ENCODE measurements around the gene ARMC7.
"Not testable (repeated sequence)": the region's sequence is repeated elsewhere in the genome, so short reads cannot be mapped to it uniquely, and the experiment has no call there.

The ARMC7 gene

GRCh38 chr17:75130632-75131277 lies 21.0 kb downstream of the ARMC7 start:
- peak; percentile 45 for DNase-seq

DNA sequence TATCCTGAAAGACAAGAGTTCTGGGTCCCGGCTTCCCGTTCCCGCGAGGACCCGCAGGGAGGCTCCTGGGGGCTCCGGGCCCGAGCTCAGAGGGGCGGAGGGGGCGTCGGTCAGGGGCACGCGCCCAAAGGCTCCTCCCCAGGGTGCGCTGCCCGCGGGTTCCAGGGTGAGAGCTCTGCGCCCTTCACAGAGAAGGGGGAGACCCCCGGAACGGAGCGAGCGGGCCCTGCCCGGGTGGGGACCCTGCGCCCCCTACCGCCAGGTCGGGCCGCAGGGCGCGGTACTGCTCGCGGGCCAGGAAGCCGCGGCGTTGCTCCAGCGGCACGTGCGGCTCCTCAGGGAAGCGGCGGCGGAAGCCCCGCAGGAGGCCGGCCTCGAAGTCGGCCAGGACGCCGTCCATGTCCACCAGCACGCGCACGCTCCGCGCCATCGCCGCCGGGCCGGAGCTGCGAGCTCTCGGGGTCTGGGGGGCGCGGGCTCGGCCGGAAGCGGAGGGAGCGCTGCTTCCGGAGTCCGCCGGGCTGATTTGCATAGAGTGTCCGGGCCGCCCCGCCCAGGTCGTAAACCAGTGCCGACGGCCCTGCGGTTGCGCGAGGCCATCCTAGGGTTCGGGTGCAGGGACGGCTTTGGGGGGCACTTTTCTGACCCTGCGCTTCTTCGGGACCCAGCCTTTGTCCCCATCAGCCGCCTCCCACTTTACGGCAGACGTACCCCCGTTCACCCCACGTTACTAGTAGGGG lies 21.7 kb downstream of the ARMC7 start, which contains the start of gene NT5C:
TSS of gene NT5C (minus strand) at position 465 of the 740 bp plus-strand sequence. CDS start at position 430, 35 bp downstream.
- peak; percentile 72 for DNase-seq

- not testable (repeated sequence) for DNase-seq
Observed at GRCh38 chr17:75132018-75133000, 22.5 kb downstream of the ARMC7 start.

GRCh38 chr17:75133001-75133400 lies 23.2 kb downstream of the ARMC7 start:
- no peak for DNase-seq

DNA sequence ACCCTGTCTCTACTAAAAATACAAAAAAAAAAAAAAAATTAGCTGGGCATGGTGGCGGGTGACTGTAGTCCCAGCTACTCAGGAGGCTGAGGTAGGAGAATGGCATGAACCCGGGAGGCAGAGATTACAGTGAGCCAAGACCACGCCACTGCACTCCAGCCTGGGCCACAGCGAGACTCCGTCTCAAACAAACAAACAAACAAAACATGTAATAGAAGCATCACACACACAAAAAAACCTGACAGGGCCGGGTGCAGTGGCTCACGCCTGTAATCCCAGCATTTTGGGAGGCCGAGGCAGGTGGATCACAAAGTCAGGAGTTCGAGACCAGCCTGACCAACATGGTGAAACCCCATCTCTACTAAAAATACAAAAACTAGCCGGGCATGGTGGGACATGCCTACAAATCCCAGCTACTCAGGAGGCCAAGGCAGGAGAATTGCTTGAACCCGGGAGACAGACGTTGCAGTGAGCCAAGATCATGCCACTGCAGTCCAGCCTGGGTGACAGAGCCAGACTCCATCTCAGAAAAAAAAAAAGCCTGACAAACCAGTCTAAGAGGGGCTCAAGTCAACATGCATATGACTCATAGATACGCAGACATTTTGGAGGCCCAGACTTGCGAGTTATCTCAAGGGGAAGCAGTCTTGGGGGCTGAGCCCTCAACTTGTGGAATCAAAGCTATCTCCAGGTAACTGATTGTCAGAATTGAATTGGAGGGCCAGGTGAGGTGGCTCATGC lies 24.0 kb downstream of the ARMC7 start:
- not testable (repeated sequence) for DNase-seq

DNA sequence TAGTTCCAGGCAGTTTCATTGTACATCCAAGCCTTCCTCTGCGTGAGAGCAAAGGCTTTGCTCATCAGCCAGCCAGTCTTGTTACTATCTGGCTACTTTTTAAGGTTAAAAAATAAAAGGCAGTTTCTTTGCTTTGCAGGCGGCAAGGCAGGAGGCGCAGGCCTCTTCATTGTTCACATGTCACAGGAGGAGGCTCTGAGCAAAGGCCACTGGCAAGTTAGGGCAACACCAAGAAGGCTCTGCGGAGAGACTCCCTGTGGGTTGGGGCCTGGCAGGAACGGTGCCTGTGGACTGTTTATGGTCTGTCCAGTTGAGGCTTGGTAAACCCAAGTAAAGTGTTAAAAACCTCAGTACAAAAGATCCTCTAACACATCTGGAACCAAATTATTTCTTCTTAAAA lies 25.7 kb downstream of the ARMC7 start:
- DNase-seq, result no peak

DNA sequence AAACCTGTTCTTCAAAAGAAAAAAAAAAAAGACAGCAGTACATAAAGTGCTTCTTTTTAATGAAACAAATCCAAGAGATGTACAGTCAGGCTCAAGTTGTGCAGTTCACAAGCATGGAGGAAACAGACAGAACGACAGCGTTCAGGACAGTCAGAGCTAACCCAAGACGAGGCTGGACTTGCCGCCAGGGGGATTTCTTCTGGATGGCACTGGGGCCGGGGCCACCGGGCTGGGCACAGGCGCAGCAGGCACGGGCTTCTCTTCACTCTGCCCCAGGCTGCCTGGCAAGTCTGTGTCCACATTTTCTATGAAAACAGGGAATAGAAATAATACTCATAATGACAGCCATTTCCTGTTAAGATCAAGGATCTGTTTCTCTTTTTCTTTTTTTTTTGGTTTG lies 26.2 kb downstream of the ARMC7 start:
- no peak for DNase-seq

DNA sequence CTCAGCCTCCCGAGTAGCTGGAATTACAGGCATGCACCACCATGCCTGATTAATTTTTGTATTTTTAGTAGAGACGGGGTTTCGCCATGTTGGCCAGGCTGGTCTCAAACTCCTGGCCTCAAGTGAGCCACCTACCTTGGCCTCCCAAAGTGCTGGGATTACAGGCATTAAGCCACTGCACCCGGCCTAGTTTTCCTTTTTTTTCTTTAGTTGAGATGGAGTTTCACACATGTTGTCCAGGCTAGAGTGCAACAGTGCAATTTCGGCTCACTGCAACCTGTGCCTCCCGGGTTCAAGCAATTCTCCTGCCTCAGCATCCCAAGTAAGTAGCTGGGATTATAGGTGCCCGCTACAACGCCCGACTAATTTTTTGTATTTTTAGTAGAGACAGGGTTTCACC lies 28.0 kb downstream of the ARMC7 start:
- DNase-seq, result not testable (repeated sequence)

DNA sequence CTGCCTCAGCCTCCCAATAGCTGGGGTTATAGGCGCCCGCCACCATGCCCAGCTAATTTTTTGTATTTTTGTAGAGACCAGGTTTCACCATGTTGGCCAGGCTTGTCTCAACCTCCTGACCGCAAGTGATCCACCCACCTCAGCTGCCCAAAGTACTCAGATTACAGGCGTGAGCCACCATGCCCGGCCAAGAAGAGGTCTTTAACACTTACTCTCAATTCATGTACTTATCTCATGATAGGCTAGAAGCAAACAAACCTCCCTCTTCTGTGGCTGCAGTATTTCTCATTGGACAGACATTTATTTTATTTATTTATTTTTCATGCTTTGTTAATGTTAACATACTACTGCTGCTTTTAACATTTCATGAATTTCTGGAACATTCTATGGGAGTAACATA lies 28.8 kb downstream of the ARMC7 start:
- DNase-seq, result no peak

GRCh38 chr17:75142236-75142971 lies 32.6 kb downstream of the ARMC7 start:
- DNase-seq, result no peak

GRCh38 chr17:75144816-75145512 lies 35.2 kb downstream of the ARMC7 start:
- no peak for DNase-seq

GRCh38 chr17:75146592-75146991 lies 36.8 kb downstream of the ARMC7 start:
- no peak for DNase-seq

DNA sequence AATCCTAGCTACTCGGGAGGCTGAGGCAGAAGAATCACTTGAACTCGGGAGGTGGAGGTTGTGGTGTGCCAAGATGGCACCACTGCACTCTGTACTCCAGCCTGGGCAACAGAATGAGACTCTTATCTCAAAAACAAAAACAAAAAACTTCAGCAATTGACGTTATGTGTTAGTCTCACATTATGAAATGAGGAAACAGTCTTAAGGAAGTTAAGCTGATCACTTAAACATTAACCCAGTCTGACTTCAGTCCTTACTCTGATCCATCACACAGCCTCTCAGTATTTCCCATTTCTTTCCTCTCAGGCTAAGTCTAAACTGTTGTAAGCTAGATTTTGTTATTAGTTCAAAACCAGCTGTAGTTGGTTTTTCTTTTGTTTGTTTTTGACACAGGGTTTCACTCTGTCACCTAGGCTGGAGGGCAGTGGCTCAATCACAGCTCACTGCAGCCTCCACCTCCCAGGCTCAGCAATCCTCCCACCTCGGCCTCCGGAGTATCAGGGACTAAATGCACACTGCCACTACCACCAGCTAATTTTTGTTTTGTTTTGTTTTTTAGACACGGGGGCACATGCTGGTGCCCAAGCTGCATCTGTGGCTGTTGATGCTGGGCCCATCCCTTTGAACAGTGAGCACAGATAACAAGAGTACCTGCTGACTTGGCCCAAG lies 38.2 kb downstream of the ARMC7 start:
- no peak for DNase-seq

GRCh38 chr17:75151930-75152329 lies 42.2 kb downstream of the ARMC7 start:
- no peak for DNase-seq

DNA sequence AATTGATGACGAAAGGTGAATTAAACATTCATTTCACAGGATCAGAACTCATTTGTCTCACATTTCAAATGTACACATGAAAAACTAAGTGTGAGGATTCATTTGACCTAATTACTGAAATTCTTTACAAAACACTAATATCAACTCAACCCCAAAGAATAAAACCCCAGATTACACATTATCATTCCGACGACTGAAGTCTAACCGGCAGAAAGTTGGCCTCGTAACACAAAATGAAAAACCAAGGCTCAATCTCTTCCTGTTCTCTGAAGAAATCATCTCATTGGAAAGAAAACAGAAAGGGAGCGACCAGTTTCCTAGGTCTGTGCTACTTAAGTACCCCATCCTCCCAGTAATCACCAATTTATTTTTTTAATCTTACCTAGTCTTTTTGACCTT lies 42.8 kb downstream of the ARMC7 start:
- DNase-seq, result no peak

- peak; percentile 27 for DNase-seq
Observed at GRCh38 chr17:75152922-75153779, 43.4 kb downstream of the ARMC7 start.

DNA sequence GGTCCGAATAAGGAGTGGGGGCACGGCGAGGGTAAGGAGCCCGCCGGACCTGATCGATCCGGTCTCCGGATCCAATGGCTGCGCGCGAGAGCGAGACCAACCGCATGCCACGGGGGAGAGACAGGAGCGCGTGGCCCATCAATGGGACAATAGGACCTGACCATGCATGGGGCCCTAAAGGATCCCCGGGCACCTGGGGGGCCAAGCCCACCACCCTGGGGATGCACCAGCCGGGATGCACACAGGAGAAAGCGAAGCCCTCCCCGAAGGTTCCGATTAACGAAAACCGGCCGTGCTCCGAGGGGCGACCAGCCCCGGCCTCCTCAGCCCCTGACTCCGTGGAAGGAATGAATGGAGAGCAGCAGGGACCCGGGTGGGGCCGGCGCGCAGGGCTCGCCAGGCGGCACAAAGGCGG lies 44.0 kb downstream of the ARMC7 start:
- peak; percentile 17 for DNase-seq

DNA sequence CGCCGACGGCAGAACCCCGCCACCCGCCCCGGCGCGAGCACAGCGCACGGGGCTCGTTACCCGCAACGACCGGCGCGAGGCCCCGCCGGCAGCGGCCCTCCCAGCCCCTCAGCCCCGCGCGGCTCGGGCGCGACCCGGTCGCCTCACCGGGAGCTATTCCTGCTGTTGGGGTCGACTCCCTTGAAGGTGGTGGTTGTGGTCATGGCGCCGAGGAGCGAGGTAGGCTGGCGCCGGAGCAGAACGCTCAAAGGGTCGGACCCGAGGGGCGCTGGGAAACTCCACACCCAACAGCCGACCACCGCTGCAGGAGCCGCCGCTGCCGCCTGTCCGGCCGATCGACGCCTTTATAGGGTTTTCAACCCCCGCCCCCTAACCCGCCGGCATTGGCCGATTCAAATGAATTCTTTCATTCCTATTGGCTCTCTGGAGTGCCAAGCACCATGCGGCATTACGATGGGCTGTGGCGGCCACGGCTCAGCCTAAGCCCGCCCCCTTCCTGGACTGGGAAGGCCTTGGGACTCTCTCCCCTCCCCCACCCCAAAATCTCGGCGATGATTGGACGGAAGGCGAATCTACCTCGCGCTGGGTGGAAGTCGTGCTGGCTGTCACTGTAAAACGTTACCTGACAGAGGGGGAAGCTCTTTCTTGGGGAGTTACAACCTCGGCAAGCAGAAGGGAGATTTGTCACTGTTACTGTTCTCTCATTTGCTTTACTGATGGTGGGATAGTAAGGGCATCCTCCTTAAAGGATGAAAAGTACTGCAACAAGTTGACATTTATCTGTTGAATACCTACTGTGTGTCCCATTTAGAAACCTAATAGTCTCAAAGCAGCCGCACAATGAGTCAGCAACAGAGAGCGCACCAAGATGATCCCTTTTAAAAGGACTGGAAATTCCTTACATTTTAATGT lies 44.7 kb downstream of the ARMC7 start, which contains the start of gene JPT1:
TSS of gene JPT1 (minus strand) at position 318 of the 912 bp plus-strand sequence. CDS start at position 203, 115 bp downstream.
- DNase-seq, result peak; percentile 99
